GM12874 (cell line): ENCODE measurements around the gene AADACL4.

ENCODE experiments used
- TF ChIP-seq, protein P1 (sequence below): IDR thresholded peaks from 2 replicates; pipeline ENCODE4 v1.5.1; 2011; ENCODE audit warnings: low read depth, mild to moderate bottlenecking, control low read depth, low read length, moderate library complexity; ENCODE audit not compliant: insufficient read depth

The AADACL4 gene

GRCh38 chr1:12712076-12712475, 68.2 kb downstream of the AADACL4 start:
- TF ChIP-seq, protein P1, sequence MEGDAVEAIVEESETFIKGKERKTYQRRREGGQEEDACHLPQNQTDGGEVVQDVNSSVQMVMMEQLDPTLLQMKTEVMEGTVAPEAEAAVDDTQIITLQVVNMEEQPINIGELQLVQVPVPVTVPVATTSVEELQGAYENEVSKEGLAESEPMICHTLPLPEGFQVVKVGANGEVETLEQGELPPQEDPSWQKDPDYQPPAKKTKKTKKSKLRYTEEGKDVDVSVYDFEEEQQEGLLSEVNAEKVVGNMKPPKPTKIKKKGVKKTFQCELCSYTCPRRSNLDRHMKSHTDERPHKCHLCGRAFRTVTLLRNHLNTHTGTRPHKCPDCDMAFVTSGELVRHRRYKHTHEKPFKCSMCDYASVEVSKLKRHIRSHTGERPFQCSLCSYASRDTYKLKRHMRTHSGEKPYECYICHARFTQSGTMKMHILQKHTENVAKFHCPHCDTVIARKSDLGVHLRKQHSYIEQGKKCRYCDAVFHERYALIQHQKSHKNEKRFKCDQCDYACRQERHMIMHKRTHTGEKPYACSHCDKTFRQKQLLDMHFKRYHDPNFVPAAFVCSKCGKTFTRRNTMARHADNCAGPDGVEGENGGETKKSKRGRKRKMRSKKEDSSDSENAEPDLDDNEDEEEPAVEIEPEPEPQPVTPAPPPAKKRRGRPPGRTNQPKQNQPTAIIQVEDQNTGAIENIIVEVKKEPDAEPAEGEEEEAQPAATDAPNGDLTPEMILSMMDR = no peak

DNA sequence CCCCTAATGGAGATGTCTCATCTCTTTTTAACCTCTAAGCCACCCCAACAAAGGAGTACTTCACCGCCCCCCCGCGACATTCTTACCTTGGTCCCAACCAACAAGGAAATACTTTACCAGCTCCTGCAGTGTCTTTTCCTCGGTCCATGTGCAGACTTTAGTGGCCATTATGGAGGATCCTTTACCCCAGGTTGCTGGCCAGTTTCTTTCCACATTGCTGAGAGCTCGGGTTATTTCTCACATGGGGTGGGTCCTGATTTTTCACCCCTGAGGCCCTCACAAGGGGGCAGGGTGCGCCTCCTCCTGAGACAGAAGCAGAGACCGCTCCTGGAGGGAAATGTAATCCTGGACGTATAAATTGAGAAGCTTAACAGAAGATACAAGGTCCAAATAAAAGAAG, 69.0 kb downstream of the AADACL4 start:
- TF ChIP-seq, protein P1 = no peak

- TF ChIP-seq, protein P1 = no peak
These were observed 71.0 kb downstream of the AADACL4 start for GRCh38 chr1:12714710-12715475.

DNA sequence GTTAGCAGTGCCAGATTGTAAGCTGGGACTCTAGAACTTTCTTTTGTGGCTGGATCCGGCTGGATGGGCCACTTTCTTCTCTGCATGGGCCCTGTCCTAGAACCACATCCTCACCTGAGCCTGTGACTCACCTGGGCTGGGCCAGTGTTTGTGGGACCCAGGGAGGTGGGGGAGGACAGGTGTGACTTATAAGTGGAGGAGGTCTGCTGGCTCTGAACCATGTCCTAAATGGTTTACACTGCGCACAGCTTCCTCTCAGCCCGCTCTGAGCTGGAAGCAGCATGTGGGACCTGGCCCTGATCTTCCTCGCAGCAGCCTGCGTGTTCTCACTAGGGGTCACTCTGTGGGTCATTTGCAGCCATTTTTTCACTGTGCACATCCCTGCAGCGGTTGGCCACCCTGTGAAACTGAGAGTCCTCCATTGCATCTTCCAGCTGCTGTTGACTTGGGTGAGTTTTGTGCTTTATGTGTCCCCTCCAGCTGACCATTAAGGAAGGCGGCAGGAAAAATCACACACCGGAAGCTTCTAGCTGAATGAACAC, 72.1 kb downstream of the AADACL4 start, which contains the start of gene AADACL3:
AADACL3 (plus strand) TSS at position 215 of the 542 bp plus-strand sequence; CDS start at position 282, 67 bp downstream.
- TF ChIP-seq, protein P1 = no peak
